Prostate gland (tissue), 2 donors: ENCODE measurements around the gene ZNF225. TPM values are rescaled to one million over a fixed set of nuclear protein-coding genes. Genes with fewer than 3 reads are reported as not detected.
"Not testable (repeated sequence)": the region's sequence is repeated elsewhere in the genome, so short reads cannot be mapped to it uniquely, and the experiment has no call there.

ENCODE experiments used
- DNase-seq: peaks from one replicate; pipeline ENCODE4 v3.0.0-alpha.2; 2019; ENCODE audit warnings: low spot score
- H3K27ac ChIP-seq, 2 donors: fragments of 200-600 bp; sonication (generic); 2 replicates each; pipeline ENCODE4 v1.5.1; 2017 to 2019
- H3K27me3 ChIP-seq: fragments of 200-600 bp; sonication (generic); replicated peaks from 2 replicates; pipeline ENCODE4 v1.5.1; 2019; ENCODE audit not compliant: insufficient read depth
- H3K36me3 ChIP-seq, 2 donors: fragments of 200-600 bp; sonication (generic); 1 replicate in 1 of 2; 2 replicates in 1 of 2; pipeline versions ENCODE4 v1.5.1 to v1.8.1; 2017 to 2019
- H3K4me1 ChIP-seq: fragments of 200-600 bp; sonication (generic); replicated peaks from 2 replicates; pipeline ENCODE4 v1.5.1; 2019
- H3K4me3 ChIP-seq, 2 donors: fragments of 200-600 bp; sonication (generic); 2 replicates each; pipeline ENCODE4 v1.5.1; 2017 to 2019
- H3K9me3 ChIP-seq: fragments of 200-600 bp; sonication (generic); 2 replicates; pipeline ENCODE4 v1.5.1; 2017
- POLR2A ChIP-seq: fragments of 450-650 bp; IDR thresholded peaks from one replicate; pipeline ENCODE4 v1.6.1; 2016; ENCODE audit warnings: antibody characterized with exemption, mild to moderate bottlenecking
- POLR2AphosphoS5 ChIP-seq: sonication (generic); formaldehyde crosslinking; IDR thresholded peaks from one replicate; pipeline ENCODE4 v1.6.1; 2017; ENCODE audit warnings: antibody characterized with exemption
- WGBS: methylation state at CpG from one replicate; pipeline ENCODE4 v1.1.5; 2018; 5-methylcytosine and 5-hydroxymethylcytosine counted together
- intact Hi-C: fragments of 100-400 bp; cut with DNase I; formaldehyde crosslinking; loops from one replicate; pipeline ENCODE4 v1.14.2; 2022
- total RNA-seq, 2 donors: library from RNA; depleted of rRNA; stranded (reverse); fragments of >200 nt; gene quantifications; one replicate each; pipeline ENCODE4 v1.1.0, GENCODE V29; 2016
- TF ChIP-seq, protein P1 (sequence below), 4 experiments: fragments of 200-600 bp in 2 of 4; fragments of 450-650 bp in 2 of 4; sonication (generic) in 2 of 4; IDR thresholded peaks; 1 replicate in 3 of 4; 2 replicates in 1 of 4; pipeline ENCODE4 v1.5.1; 2016 to 2019; ENCODE audit warnings: antibody characterized with exemption in 4 of 4, mild to moderate bottlenecking in 2 of 4, moderate library complexity in 2 of 4

ZNF225 gene
- total RNA-seq, 2 donors from 2014 or later = 3.0 to 4.9 TPM

DNA sequence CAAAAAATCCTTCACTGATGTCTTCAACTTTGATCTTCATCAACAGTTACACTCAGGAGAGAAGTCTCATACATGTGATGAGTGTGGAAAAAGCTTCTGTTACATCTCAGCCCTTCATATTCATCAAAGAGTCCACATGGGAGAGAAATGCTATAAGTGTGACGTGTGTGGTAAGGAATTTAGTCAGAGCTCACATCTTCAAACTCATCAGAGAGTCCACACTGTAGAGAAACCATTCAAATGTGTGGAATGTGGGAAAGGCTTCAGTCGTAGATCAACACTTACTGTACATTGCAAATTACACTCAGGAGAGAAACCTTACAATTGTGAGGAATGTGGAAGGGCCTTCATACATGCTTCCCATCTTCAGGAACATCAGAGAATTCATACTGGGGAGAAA, 43.3 kb downstream of the ZNF225 start:
- Histone ChIP-seq H3K4me3 (no peak overlapping the region), H3K36me3 (peaks cover 15 to 22% of the 10 kb centered on the region in 2 donors), H3K9me3 (peaks cover 4% of the 10 kb centered on the region), H3K4me1 (no peaks in the 10 kb centered on the region), H3K27me3 (no peaks in the 10 kb centered on the region), H3K27ac (no peak overlapping the region)
- WGBS = 93% methylated on average over 2 of the region's 2 CpGs
- DNase-seq = no peak
- intact Hi-C loops = no loop called here
- no peak for TF ChIP-seq POLR2AphosphoS5
- no peak for TF ChIP-seq POLR2A
- TF ChIP-seq, protein P1, sequence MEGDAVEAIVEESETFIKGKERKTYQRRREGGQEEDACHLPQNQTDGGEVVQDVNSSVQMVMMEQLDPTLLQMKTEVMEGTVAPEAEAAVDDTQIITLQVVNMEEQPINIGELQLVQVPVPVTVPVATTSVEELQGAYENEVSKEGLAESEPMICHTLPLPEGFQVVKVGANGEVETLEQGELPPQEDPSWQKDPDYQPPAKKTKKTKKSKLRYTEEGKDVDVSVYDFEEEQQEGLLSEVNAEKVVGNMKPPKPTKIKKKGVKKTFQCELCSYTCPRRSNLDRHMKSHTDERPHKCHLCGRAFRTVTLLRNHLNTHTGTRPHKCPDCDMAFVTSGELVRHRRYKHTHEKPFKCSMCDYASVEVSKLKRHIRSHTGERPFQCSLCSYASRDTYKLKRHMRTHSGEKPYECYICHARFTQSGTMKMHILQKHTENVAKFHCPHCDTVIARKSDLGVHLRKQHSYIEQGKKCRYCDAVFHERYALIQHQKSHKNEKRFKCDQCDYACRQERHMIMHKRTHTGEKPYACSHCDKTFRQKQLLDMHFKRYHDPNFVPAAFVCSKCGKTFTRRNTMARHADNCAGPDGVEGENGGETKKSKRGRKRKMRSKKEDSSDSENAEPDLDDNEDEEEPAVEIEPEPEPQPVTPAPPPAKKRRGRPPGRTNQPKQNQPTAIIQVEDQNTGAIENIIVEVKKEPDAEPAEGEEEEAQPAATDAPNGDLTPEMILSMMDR (IDR thresholded peaks at IDR 0.05) = no peak

DNA sequence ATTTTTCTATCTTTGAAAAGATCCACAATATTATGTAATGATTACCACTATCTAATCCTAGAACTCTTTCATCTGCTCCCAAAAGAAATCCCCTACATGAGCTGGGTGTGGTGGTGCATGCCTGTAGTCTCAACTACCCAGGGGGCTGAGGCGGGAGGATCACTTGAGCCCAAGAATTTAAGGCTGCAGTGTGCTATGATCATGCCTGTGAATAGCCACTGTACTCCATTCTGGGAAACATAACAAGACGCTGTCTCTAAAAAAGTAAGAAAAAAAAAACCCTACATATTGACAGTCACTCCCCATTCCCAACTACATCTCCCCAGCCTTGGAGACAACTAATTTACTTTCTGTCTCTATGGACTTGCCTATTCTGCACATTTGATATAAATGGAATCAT, 50.6 kb downstream of the ZNF225 start:
- DNase-seq = no peak
- intact Hi-C loops = loop anchor here (2.0 kb wide), 1 partner anchor 49 kb away; the partner anchor contains the start of gene ZNF227
- no peaks in the 10 kb centered on the region for H3K9me3 ChIP-seq
- no peak for TF ChIP-seq POLR2A
- no peak for TF ChIP-seq POLR2AphosphoS5
- TF ChIP-seq, protein P1 (IDR thresholded peaks at IDR 0.05) = no peak
- peaks cover 6% of the 10 kb centered on the region for H3K4me1 ChIP-seq
- no peak overlapping the region for H3K4me3 ChIP-seq
- H3K36me3 ChIP-seq = peaks cover 0 to 3% of the 10 kb centered on the region in 2 donors
- no peak overlapping the region for H3K27ac ChIP-seq
- WGBS = 90% methylated on average over 2 of the region's 2 CpGs
- H3K27me3 ChIP-seq = no peaks in the 10 kb centered on the region

DNA sequence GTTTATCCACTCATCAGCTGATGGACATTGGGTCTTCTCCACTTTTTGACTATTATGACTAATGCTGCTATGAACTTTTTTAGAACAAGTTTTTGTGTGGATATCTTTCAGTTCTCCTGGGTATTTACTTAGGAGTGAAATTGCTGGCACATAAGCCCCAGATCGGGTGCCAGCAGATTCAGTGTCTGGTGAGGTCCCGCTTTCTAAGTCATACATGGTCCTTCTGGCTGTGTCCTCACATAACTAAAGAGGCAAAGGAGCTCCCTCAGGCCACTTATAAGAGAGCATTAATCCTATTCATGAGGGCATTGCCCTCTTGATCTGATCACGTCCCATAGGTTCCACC, 51.1 kb downstream of the ZNF225 start:
- Histone ChIP-seq H3K27ac (peak overlapping the region; percentile 80 to 88), H3K4me1 (peaks cover 6% of the 10 kb centered on the region), H3K9me3 (no peaks in the 10 kb centered on the region), H3K27me3 (no peaks in the 10 kb centered on the region), H3K36me3 (peaks cover 2 to 3% of the 10 kb centered on the region in 2 donors), H3K4me3 (peak overlapping the region; percentile 71 to 84)
- no peak for DNase-seq
- TF ChIP-seq POLR2AphosphoS5 (no peak), POLR2A (no peak)
- TF ChIP-seq, protein P1 (IDR thresholded peaks at IDR 0.05) = no peak
- 80% methylated on average over 3 of the region's 3 CpGs for WGBS
- intact Hi-C loops = loop anchor here (2.0 kb wide), 1 partner anchor 49 kb away; the partner anchor contains the start of gene ZNF227

DNA sequence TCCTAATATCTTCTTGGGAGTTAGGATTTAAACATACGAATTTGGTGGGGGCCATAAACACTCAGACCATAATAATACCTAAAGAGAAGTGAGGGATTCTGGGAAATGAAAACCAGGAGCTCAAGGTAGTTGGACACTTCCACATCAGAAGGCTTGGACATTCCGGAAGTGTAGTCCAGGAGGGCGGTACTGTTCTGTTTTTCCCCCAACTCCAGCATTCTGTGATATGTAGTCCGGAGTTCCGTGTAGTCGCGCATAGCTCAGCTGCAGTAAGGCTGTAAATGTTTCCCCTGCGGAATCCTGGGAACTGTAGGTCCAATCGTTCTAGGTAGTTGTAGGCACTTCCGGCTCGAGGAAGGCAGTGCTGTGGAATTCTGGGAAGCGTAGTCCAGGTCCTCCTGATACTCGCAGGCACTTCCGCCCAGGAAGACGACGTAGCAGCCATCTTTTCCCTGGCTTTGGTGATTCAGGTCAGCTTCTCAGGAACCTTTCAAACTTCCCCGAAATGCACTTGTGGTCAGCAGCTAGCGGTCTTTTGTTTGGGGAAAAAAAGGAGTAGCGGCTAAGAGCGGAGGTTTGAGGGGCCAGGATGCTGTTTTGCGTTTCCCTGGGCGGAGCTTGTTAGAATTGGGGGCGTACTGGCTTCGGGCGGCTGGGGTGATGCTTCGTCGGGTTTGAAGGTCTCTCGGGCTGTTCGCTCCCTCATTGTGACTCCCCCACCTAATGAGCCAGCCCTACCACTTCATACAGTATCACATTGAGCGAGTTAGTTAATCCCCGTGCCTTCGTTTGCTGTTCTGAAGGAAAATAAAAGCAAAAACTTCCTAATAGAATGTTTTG, 51.7 kb downstream of the ZNF225 start, which contains the start of gene ZNF226:
TSS of gene ZNF226 (plus strand) at position 428 of the 840 bp plus-strand sequence. CDS start 4,981 bp downstream, outside the sequence.
- intact Hi-C loops = loop anchor here (2.0 to 5.0 kb wide), 2 partner anchors 48 to 53 kb away; partner anchors contain the start of genes ZNF225 and ZNF227
- H3K36me3 ChIP-seq = peaks cover 7% of the 10 kb centered on the region in 2 donors
- peak; percentile 97 for DNase-seq
- peak within 1 kb of the TSS; percentile 71 to 84 for H3K4me3 ChIP-seq
- under 1% methylated on average over 32 of the region's 32 CpGs for WGBS
- TF ChIP-seq, protein P1 (IDR thresholded peaks at IDR 0.05) = no peak
- TF ChIP-seq POLR2AphosphoS5 (peak; percentile 98), POLR2A (peak; percentile 55)
- peaks cover 6% of the 10 kb centered on the region for H3K4me1 ChIP-seq
- no peaks in the 10 kb centered on the region for H3K9me3 ChIP-seq
- H3K27me3 ChIP-seq = no peaks in the 10 kb centered on the region
- H3K27ac ChIP-seq = peak within 1 kb of the TSS; percentile 80 to 88

GRCh38 chr19:44170660-44171059, 57.5 kb downstream of the ZNF225 start:
- H3K4me1 ChIP-seq, H3K27ac ChIP-seq, H3K4me3 ChIP-seq, DNase-seq, intact Hi-C loops, H3K9me3 ChIP-seq, H3K27me3 ChIP-seq: not testable (repeated sequence)
- peaks cover 29 to 59% of the 10 kb centered on the region in 2 donors for H3K36me3 ChIP-seq
- WGBS = 97% methylated on average over 6 of the region's 6 CpGs
